Sigmoid colon (tissue), 4 donors: ENCODE measurements around the gene SRF.

Experiments
- EP300 ChIP-seq, 4 donors: sonication (generic); formaldehyde crosslinking; IDR thresholded peaks; one replicate each; pipeline ENCODE4 v1.6.1; 2017; ENCODE audit warnings: antibody characterized with exemption in 4 of 4
- POLR2A ChIP-seq, 2 donors: fragments of 450-650 bp; IDR thresholded peaks; one replicate each; pipeline ENCODE4 v1.6.1; 2016; ENCODE audit warnings: antibody characterized with exemption in 2 of 2, mild to moderate bottlenecking in 2 of 2, moderate library complexity in 2 of 2
- POLR2AphosphoS5 ChIP-seq, 4 donors: sonication (generic); formaldehyde crosslinking; IDR thresholded peaks; one replicate each; pipeline ENCODE4 v1.6.1; 2017; ENCODE audit warnings: antibody characterized with exemption in 4 of 4
- TF ChIP-seq, protein P1 (sequence below), 4 experiments: fragments of 450-650 bp in 3 of 4; fragments of 200-600 bp in 1 of 4; IDR thresholded peaks; one replicate each; pipeline ENCODE4 v1.5.1; 2016 to 2019; ENCODE audit warnings: antibody characterized with exemption in 4 of 4, mild to moderate bottlenecking in 3 of 4, moderate library complexity in 2 of 4

DNA sequence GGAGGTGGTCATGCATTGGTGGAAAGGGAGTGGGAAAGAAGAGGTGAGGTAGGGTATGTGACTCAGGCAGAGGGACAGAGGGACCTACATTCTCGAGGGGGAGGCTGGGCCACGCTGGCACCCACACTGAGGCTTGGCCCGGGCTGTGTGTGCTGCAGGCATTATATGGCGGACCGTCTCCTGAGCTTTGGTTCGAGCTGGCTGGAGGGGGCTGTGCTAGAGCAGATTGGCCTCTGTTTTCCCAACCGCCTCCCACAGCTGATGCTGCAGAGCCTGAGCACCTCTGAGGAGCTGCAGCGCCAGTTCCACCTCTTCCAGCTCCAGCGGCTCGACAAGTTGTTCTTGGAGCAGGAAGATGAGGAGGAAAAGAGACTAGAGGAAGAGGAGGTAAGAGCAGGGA, 34.8 kb downstream of the SRF start:
- TF ChIP-seq EP300 (IDR thresholded peaks at IDR 0.05), result no peak
- TF ChIP-seq, protein P1, sequence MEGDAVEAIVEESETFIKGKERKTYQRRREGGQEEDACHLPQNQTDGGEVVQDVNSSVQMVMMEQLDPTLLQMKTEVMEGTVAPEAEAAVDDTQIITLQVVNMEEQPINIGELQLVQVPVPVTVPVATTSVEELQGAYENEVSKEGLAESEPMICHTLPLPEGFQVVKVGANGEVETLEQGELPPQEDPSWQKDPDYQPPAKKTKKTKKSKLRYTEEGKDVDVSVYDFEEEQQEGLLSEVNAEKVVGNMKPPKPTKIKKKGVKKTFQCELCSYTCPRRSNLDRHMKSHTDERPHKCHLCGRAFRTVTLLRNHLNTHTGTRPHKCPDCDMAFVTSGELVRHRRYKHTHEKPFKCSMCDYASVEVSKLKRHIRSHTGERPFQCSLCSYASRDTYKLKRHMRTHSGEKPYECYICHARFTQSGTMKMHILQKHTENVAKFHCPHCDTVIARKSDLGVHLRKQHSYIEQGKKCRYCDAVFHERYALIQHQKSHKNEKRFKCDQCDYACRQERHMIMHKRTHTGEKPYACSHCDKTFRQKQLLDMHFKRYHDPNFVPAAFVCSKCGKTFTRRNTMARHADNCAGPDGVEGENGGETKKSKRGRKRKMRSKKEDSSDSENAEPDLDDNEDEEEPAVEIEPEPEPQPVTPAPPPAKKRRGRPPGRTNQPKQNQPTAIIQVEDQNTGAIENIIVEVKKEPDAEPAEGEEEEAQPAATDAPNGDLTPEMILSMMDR (IDR thresholded peaks at IDR 0.05), result no peak
- TF ChIP-seq POLR2A (IDR thresholded peaks at IDR 0.05), result no peak
- TF ChIP-seq POLR2AphosphoS5 (IDR thresholded peaks at IDR 0.05), result no peak
